K562 (cell line): ENCODE data around the gene GNAZ. TPM values are rescaled to one million over a fixed set of nuclear protein-coding genes. Genes with fewer than 3 reads are reported as not detected.

ENCODE experiments used
- BMI1 ChIP-seq: fragments of 150-350 bp; IDR thresholded peaks from 2 replicates; pipeline ENCODE4 v1.6.1; 2014; ENCODE audit warnings: low read length
- JUNB ChIP-seq: fragments of 450-650 bp; formaldehyde crosslinking; conservative IDR thresholded peaks from 2 replicates; pipeline ENCODE4 v1.4.0; 2020; ENCODE audit warnings: mild to moderate bottlenecking
- MIER1 ChIP-seq: fragments of 450-650 bp; IDR thresholded peaks from 2 replicates; pipeline ENCODE4 v1.6.1; 2016; ENCODE audit warnings: antibody characterized with exemption, mild to moderate bottlenecking, low read depth
- RBM15 ChIP-seq: fragments of 200-400 bp; formaldehyde crosslinking; IDR thresholded peaks from 2 replicates; pipeline ENCODE4 v1.6.1; 2018; ENCODE audit warnings: mild to moderate bottlenecking, low read length, moderate library complexity; ENCODE audit not compliant: insufficient read depth
- STAT6 ChIP-seq: sonication (generic); formaldehyde crosslinking; IDR thresholded peaks from 2 replicates; pipeline ENCODE4 v1.8.1; 2023; ENCODE audit warnings: mild to moderate bottlenecking, missing genetic modification reagents
- ZNF766 ChIP-seq: fragments of 200-800 bp; sonication (Bioruptor generic); conservative IDR thresholded peaks from 2 replicates; pipeline ENCODE4 v1.6.1; 2016; ENCODE audit warnings: missing genetic modification characterization, missing compliant biosample characterization
- polyA plus RNA-seq, 8 experiments: library from polyadenylated mRNA; depleted of rRNA in 4 of 8; stranded (reverse) in 5 of 8; unstranded in 3 of 8; fragments of >200 nt; fragmentation: Nextera tagmentation in 2 of 8; fragmentation: Illumina TruSeq in 1 of 8; extraction: Ambion mirVana in 2 of 8; extraction: Trizol in 1 of 8; gene quantifications; 2 replicates each; pipeline versions ENCODE4 v1.2.1 to v1.2.3, GENCODE V29; 2011 to 2014; ENCODE audit warnings: inconsistent platforms in 1 of 8, missing spikeins in 1 of 8
- total RNA-seq, 7 experiments: library from RNA; depleted of rRNA in 6 of 7; stranded (reverse); fragments of >200 nt in 6 of 7; fragmentation: Illumina TruSeq in 2 of 7; extraction: Trizol in 2 of 7; gene quantifications; 2 replicates each; pipeline versions ENCODE4 v1.2.1 to v1.2.3, GENCODE V29; 2011 to 2021; ENCODE audit warnings: low replicate concordance in 1 of 7
- TF ChIP-seq, protein P1 (sequence below): sonication (generic); formaldehyde crosslinking; IDR thresholded peaks from 2 replicates; pipeline ENCODE4 v1.8.1; 2023; ENCODE audit warnings: mild to moderate bottlenecking, missing genetic modification reagents, moderate library complexity

The GNAZ gene
- total and polyA plus RNA-seq, 9 of the 15 experiments (the other 6 are each of a cell fraction or from before 2014, with no cell fraction given) = 0.04 to 0.22 (median 0.13) TPM; not detected in 3

- TF ChIP-seq STAT6 (CRISPR knock-in tag) = 0 out of 2 replicates have a peak, but pooled peaks have one; percentile 87
- peak; percentile 50; the same call in 1 of the 2 replicates for TF ChIP-seq BMI1
- TF ChIP-seq, protein P1, sequence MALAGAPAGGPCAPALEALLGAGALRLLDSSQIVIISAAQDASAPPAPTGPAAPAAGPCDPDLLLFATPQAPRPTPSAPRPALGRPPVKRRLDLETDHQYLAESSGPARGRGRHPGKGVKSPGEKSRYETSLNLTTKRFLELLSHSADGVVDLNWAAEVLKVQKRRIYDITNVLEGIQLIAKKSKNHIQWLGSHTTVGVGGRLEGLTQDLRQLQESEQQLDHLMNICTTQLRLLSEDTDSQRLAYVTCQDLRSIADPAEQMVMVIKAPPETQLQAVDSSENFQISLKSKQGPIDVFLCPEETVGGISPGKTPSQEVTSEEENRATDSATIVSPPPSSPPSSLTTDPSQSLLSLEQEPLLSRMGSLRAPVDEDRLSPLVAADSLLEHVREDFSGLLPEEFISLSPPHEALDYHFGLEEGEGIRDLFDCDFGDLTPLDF (CRISPR knock-in tag) = 0 out of 2 replicates have a peak, but pooled peaks have one; percentile 10
- no peak for TF ChIP-seq RBM15
- TF ChIP-seq MIER1 = no peak
- no peak for TF ChIP-seq ZNF766 (CRISPR knock-in tag)
- TF ChIP-seq JUNB (CRISPR knock-in tag) = no peak
Observed at GRCh38 chr22:23123804-23124254, 53.5 kb downstream of the GNAZ start (continued).
